Measurements from ENCODE around the gene AXIN1.
A peak's percentile ranks its signal among the peaks of the same experiment; 100 is the strongest.

AXIN1 gene

GRCh38 chr16:275041-275641 is 77.4 kb downstream of the AXIN1 start:
- ATAC-seq (ENCODE audit: low read depth) (peak; percentile 38), DNase-seq (ENCODE audit: low spot score) (no peak)
- Histone ChIP-seq H3K4me3 (ENCODE audit: severe bottlenecking) (peak overlapping the region; percentile 18), H3K27me3 (ENCODE audit: insufficient read depth, poor library complexity, severe bottlenecking) (peaks cover 9% of the 10 kb centered on the region), H3K9me3 (ENCODE audit: severe bottlenecking) (no peaks in the 10 kb centered on the region), H3K27ac (ENCODE audit: poor library complexity, severe bottlenecking) (no peak overlapping the region), H3K36me3 (ENCODE audit: low read depth) (no peaks in the 10 kb centered on the region), H3K4me1 (ENCODE audit: insufficient read depth, poor library complexity, severe bottlenecking) (no peaks in the 10 kb centered on the region)
- no peak for TF ChIP-seq CTCF (IDR thresholded peaks at IDR 0.05; ENCODE audit: poor library complexity, severe bottlenecking)

GRCh38 chr16:273547-274421 is 78.7 kb downstream of the AXIN1 start:
- peak; percentile 26; the same call in 2 of the 3 replicates for ATAC-seq (ENCODE audit: low read depth)
- no peak for TF ChIP-seq CTCF (IDR thresholded peaks at IDR 0.05; ENCODE audit: poor library complexity, severe bottlenecking)

GRCh38 chr16:272633-273546 is 79.6 kb downstream of the AXIN1 start:
- H3K4me1 ChIP-seq (ENCODE audit: insufficient read depth, poor library complexity, severe bottlenecking) = no peaks in the 10 kb centered on the region
- no peaks in the 10 kb centered on the region for H3K27me3 ChIP-seq (ENCODE audit: insufficient read depth, poor library complexity, severe bottlenecking)
- H3K27ac ChIP-seq (ENCODE audit: poor library complexity, severe bottlenecking) = no peak overlapping the region
- H3K9me3 ChIP-seq (ENCODE audit: severe bottlenecking) = no peaks in the 10 kb centered on the region
- no peak for ATAC-seq (ENCODE audit: low read depth)
- no peak for TF ChIP-seq CTCF (IDR thresholded peaks at IDR 0.05; ENCODE audit: poor library complexity, severe bottlenecking)
- no peak for DNase-seq (ENCODE audit: low spot score)
- H3K36me3 ChIP-seq (ENCODE audit: low read depth) = no peaks in the 10 kb centered on the region
- H3K4me3 ChIP-seq (ENCODE audit: severe bottlenecking) = no peak overlapping the region

More at GRCh38 chr16:273547-274421, 78.7 kb downstream of the AXIN1 start:
- no peaks in the 10 kb centered on the region for H3K4me1 ChIP-seq (ENCODE audit: insufficient read depth, poor library complexity, severe bottlenecking)
- DNase-seq (ENCODE audit: low spot score) = no peak
- H3K27me3 ChIP-seq (ENCODE audit: insufficient read depth, poor library complexity, severe bottlenecking) = no peaks in the 10 kb centered on the region
- no peaks in the 10 kb centered on the region for H3K36me3 ChIP-seq (ENCODE audit: low read depth)
- no peaks in the 10 kb centered on the region for H3K9me3 ChIP-seq (ENCODE audit: severe bottlenecking)
- no peak overlapping the region for H3K27ac ChIP-seq (ENCODE audit: poor library complexity, severe bottlenecking)
- H3K4me3 ChIP-seq (ENCODE audit: severe bottlenecking) = no peak overlapping the region

DNA sequence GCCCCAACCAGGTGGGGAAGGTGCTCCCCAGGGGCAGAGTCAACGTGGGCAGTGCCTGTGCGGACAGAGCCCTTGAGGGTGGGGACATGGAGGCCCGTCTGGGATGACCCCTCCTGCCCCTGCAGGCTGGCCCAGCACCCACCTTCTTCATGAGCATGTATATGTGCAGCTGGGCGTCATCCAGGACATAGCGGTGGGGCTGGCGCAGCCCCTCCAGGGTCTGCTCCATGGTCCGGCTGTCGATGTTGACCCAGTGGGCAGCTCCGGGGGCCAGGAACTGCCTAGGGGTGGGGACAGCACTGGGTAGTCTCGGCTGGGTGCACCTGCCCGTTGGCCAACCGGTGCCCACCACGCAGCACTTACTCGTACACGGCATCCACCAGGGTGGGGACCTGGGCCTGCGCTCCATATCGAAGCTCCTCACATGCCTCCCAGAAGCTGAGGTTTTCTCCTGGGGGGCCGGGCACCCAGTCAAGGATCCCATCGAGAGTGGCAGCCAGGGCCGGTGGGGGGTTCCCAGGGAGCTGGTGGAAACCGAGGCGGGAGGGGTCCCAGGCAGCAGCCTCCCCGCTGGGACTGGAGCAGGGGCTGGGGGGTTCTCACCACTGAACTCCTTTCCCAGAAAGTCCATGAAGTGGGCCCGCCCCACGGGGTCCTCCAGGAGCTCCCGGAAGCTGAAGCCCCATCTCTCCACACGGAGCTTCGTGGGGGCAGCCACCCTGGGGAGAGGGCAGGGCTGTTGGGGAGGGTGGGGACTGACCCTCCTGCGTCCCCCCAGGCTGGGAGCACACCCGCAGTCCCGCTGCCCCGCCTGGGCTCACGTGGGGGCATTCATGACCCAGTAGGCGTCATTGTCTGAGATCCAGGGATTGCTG is 81.9 kb downstream of the AXIN1 start:
- Histone ChIP-seq H3K27ac (ENCODE audit: poor library complexity, severe bottlenecking) (no peak overlapping the region), H3K27me3 (ENCODE audit: insufficient read depth, poor library complexity, severe bottlenecking) (no peaks in the 10 kb centered on the region), H3K4me3 (ENCODE audit: severe bottlenecking) (no peak overlapping the region), H3K4me1 (ENCODE audit: insufficient read depth, poor library complexity, severe bottlenecking) (peaks cover 5% of the 10 kb centered on the region), H3K9me3 (ENCODE audit: severe bottlenecking) (no peaks in the 10 kb centered on the region), H3K36me3 (ENCODE audit: low read depth) (no peaks in the 10 kb centered on the region)
- TF ChIP-seq CTCF (IDR thresholded peaks at IDR 0.05; ENCODE audit: poor library complexity, severe bottlenecking) = no peak
- DNase-seq (ENCODE audit: low spot score) (peak; percentile 62), ATAC-seq (ENCODE audit: low read depth) (no peak)
